Panc1 (cell line): Measurements from ENCODE around the gene CACNA1C.

Experiments
- POLR2AphosphoS5 ChIP-seq: IDR thresholded peaks from 2 replicates; pipeline ENCODE4 v1.6.1; 2012; ENCODE audit warnings: mild to moderate bottlenecking, low read depth, low read length, moderate library complexity
- TF ChIP-seq, protein P1 (sequence below): fragments of 450-650 bp; IDR thresholded peaks from 2 replicates; pipeline ENCODE4 v1.5.1; 2017; ENCODE audit warnings: mild to moderate bottlenecking

DNA sequence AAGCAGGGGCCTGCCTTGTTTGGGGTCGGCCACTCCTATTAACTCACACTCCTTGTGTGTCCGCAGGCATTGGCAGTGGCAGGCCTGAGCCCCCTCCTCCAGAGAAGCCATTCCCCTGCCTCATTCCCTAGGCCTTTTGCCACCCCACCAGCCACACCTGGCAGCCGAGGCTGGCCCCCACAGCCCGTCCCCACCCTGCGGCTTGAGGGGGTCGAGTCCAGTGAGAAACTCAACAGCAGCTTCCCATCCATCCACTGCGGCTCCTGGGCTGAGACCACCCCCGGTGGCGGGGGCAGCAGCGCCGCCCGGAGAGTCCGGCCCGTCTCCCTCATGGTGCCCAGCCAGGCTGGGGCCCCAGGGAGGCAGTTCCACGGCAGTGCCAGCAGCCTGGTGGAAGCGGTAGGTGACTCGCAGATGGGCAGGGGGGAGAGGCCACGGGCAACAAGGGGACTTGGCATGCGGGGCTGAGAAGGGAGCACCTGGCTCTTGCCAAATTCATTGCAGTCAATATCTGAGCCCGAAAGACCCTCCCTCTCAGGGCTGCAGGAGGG lies 635.7 kb downstream of the CACNA1C start:
- TF ChIP-seq, protein P1, sequence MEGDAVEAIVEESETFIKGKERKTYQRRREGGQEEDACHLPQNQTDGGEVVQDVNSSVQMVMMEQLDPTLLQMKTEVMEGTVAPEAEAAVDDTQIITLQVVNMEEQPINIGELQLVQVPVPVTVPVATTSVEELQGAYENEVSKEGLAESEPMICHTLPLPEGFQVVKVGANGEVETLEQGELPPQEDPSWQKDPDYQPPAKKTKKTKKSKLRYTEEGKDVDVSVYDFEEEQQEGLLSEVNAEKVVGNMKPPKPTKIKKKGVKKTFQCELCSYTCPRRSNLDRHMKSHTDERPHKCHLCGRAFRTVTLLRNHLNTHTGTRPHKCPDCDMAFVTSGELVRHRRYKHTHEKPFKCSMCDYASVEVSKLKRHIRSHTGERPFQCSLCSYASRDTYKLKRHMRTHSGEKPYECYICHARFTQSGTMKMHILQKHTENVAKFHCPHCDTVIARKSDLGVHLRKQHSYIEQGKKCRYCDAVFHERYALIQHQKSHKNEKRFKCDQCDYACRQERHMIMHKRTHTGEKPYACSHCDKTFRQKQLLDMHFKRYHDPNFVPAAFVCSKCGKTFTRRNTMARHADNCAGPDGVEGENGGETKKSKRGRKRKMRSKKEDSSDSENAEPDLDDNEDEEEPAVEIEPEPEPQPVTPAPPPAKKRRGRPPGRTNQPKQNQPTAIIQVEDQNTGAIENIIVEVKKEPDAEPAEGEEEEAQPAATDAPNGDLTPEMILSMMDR: no peak
- no peak for TF ChIP-seq POLR2AphosphoS5
